ENCODE measurements around the gene MYH13. TPM values are rescaled to one million over a fixed set of nuclear protein-coding genes. Genes with fewer than 3 reads are reported as not detected.

MYH13 gene
- total RNA-seq, 4 donors from 2014 or later: not detected

- Histone ChIP-seq H3K27ac (no peak overlapping the region), H3K27me3 (no peaks in the 10 kb centered on the region), H3K4me3 (no peak overlapping the region), H3K4me1 (no peaks in the 10 kb centered on the region), H3K36me3 (no peaks in the 10 kb centered on the region), H3K9me3 (no peaks in the 10 kb centered on the region)
- no peak for DNase-seq (ENCODE audit: low spot score in 2 of 2)
- WGBS, 2 donors: 76 to 79% methylated on average over 7 of the region's 7 CpGs
- TF ChIP-seq POLR2A (IDR thresholded peaks at IDR 0.05) (no peak), EP300 (IDR thresholded peaks at IDR 0.05) (no peak), CTCF (IDR thresholded peaks at IDR 0.05) (no peak)
Measured at GRCh38 chr17:10336393-10336792, 36.4 kb downstream of the MYH13 start.

GRCh38 chr17:10332515-10332914 is 40.3 kb downstream of the MYH13 start:
- H3K9me3 ChIP-seq: no peaks in the 10 kb centered on the region

GRCh38 chr17:10328971-10329923 is 43.6 kb downstream of the MYH13 start:
- 83 to 86% methylated on average over 15 of the region's 15 CpGs for WGBS, 2 donors
- TF ChIP-seq POLR2A (IDR thresholded peaks at IDR 0.05) (no peak), CTCF (IDR thresholded peaks at IDR 0.05) (no peak), EP300 (IDR thresholded peaks at IDR 0.05) (no peak)
- H3K4me1 ChIP-seq: no peaks in the 10 kb centered on the region

More at GRCh38 chr17:10332515-10332914, 40.3 kb downstream of the MYH13 start:
- 79 to 89% methylated on average over 4 of the region's 4 CpGs for WGBS, 2 donors
- Histone ChIP-seq H3K4me1 (no peaks in the 10 kb centered on the region), H3K36me3 (no peaks in the 10 kb centered on the region), H3K27ac (no peak overlapping the region), H3K27me3 (no peaks in the 10 kb centered on the region), H3K4me3 (no peak overlapping the region)
- TF ChIP-seq EP300 (IDR thresholded peaks at IDR 0.05) (no peak), POLR2A (IDR thresholded peaks at IDR 0.05) (no peak), CTCF (IDR thresholded peaks at IDR 0.05) (no peak)
- no peak for DNase-seq (ENCODE audit: low spot score in 2 of 2)

GRCh38 chr17:10328206-10328605 is 44.6 kb downstream of the MYH13 start:
- DNase-seq (ENCODE audit: low spot score in 2 of 2): no peak
- Histone ChIP-seq H3K9me3 (no peaks in the 10 kb centered on the region), H3K27ac (no peak overlapping the region), H3K36me3 (no peaks in the 10 kb centered on the region), H3K4me3 (no peak overlapping the region), H3K4me1 (no peaks in the 10 kb centered on the region), H3K27me3 (no peaks in the 10 kb centered on the region)
- WGBS, 2 donors: 92 to 93% methylated on average over 7 of the region's 7 CpGs
- TF ChIP-seq POLR2A (IDR thresholded peaks at IDR 0.05) (no peak), EP300 (IDR thresholded peaks at IDR 0.05) (no peak), CTCF (IDR thresholded peaks at IDR 0.05) (no peak)

More at GRCh38 chr17:10328971-10329923, 43.6 kb downstream of the MYH13 start:
- no peaks in the 10 kb centered on the region for H3K9me3 ChIP-seq
- no peak for DNase-seq (ENCODE audit: low spot score in 2 of 2)
- H3K27me3 ChIP-seq: no peaks in the 10 kb centered on the region
- no peak overlapping the region for H3K4me3 ChIP-seq
- no peak overlapping the region for H3K27ac ChIP-seq
- H3K36me3 ChIP-seq: no peaks in the 10 kb centered on the region

GRCh38 chr17:10327640-10328039 is 45.2 kb downstream of the MYH13 start:
- H3K9me3 ChIP-seq: no peaks in the 10 kb centered on the region
- WGBS, 2 donors: 36 to 41% methylated on average over 10 of the region's 10 CpGs
- no peaks in the 10 kb centered on the region for H3K36me3 ChIP-seq
- H3K27ac ChIP-seq: no peak overlapping the region
- H3K4me3 ChIP-seq: no peak overlapping the region
- H3K27me3 ChIP-seq: no peaks in the 10 kb centered on the region
- DNase-seq (ENCODE audit: low spot score in 2 of 2): peak; percentile 80 to 96
- TF ChIP-seq POLR2A (IDR thresholded peaks at IDR 0.05) (no peak), CTCF (IDR thresholded peaks at IDR 0.05) (peak; percentile 76 to 89 (median 81))
- no peaks in the 10 kb centered on the region for H3K4me1 ChIP-seq
